DOHH2 (cell line): ENCODE results near the gene BST2.

Experiments used
- CTCF ChIP-seq: fragments of 200-600 bp; sonication (generic); IDR thresholded peaks from one replicate; pipeline ENCODE4 v1.5.1; 2014; ENCODE audit warnings: antibody characterized with exemption, mild to moderate bottlenecking, low read depth, low read length; ENCODE audit not compliant: poor library complexity, severe bottlenecking
- EZH2phosphoT487 ChIP-seq: fragments of 200-600 bp; sonication (generic); IDR thresholded peaks from 2 replicates; pipeline ENCODE4 v1.6.1; 2017; ENCODE audit warnings: borderline replicate concordance, mild to moderate bottlenecking, antibody characterized with exemption, low read length, moderate library complexity, mixed read lengths

DNA sequence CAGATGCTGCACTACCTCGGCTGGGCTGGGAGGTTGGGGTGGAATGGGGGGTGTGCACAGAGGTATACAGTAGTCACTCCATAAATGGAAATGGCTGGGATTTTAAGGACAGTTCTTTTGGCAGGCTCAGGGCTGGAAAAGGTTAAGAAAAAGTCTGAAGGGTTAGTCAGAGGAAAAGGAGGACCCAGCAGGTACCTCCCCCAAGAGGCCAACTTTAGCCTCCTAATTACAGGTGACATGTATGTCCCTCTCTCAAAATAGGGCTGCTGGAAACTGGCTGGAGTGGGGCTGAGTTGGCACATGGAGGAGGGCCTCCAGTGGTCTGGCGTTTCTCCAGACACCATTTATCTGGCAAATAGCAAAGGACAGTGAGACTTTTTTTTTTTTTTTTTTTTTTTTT, 12.4 kb downstream of the BST2 start:
- TF ChIP-seq CTCF (no peak), EZH2phosphoT487 (no peak)
